ENCODE data around the gene CCDC27.

The CCDC27 gene

GRCh38 chr1:3774276-3774945, 22.2 kb downstream of the CCDC27 start:
- no peak for DNase-seq (ENCODE audit: low read depth in 2 of 3, low spot score in 2 of 3)

GRCh38 chr1:3774946-3775489, 22.8 kb downstream of the CCDC27 start:
- no peak for DNase-seq (ENCODE audit: low read depth in 2 of 3, low spot score in 2 of 3)

GRCh38 chr1:3775490-3776230, 23.4 kb downstream of the CCDC27 start:
- no peak for DNase-seq (ENCODE audit: low read depth in 2 of 3, low spot score in 2 of 3)

- no peak for DNase-seq (ENCODE audit: low read depth in 2 of 3, low spot score in 2 of 3)
Observed at GRCh38 chr1:3776231-3776961, 24.1 kb downstream of the CCDC27 start.

GRCh38 chr1:3777078-3777547, 24.9 kb downstream of the CCDC27 start:
- DNase-seq (ENCODE audit: low read depth in 2 of 3, low spot score in 2 of 3), result no peak

GRCh38 chr1:3777647-3778589, 25.7 kb downstream of the CCDC27 start:
- DNase-seq (ENCODE audit: low read depth in 2 of 3, low spot score in 2 of 3), result no peak

- DNase-seq (ENCODE audit: low read depth in 2 of 3, low spot score in 2 of 3), result no peak
Observed at GRCh38 chr1:3778590-3779264, 26.5 kb downstream of the CCDC27 start.

GRCh38 chr1:3779265-3779911, 27.1 kb downstream of the CCDC27 start:
- DNase-seq (ENCODE audit: low read depth in 2 of 3, low spot score in 2 of 3), result no peak

GRCh38 chr1:3779912-3780416, 27.7 kb downstream of the CCDC27 start:
- no peak for DNase-seq (ENCODE audit: low read depth in 2 of 3, low spot score in 2 of 3)

GRCh38 chr1:3780901-3781300, 28.7 kb downstream of the CCDC27 start:
- no peak for DNase-seq (ENCODE audit: low read depth in 2 of 3, low spot score in 2 of 3)

GRCh38 chr1:3783651-3784474, 31.6 kb downstream of the CCDC27 start:
- DNase-seq (ENCODE audit: low read depth in 2 of 3, low spot score in 2 of 3), result no peak

GRCh38 chr1:3785045-3785444, 32.8 kb downstream of the CCDC27 start:
- DNase-seq (ENCODE audit: low read depth in 2 of 3, low spot score in 2 of 3), result no peak

GRCh38 chr1:3785456-3786157, 33.4 kb downstream of the CCDC27 start:
- no peak for DNase-seq (ENCODE audit: low read depth in 2 of 3, low spot score in 2 of 3)

- DNase-seq (ENCODE audit: low read depth in 2 of 3, low spot score in 2 of 3), result no peak
Observed at GRCh38 chr1:3786468-3787348, 34.5 kb downstream of the CCDC27 start.

- DNase-seq (ENCODE audit: low read depth in 2 of 3, low spot score in 2 of 3), result no peak
Observed at GRCh38 chr1:3787349-3787715, 35.1 kb downstream of the CCDC27 start.

- no peak for DNase-seq (ENCODE audit: low read depth in 2 of 3, low spot score in 2 of 3)
Observed at GRCh38 chr1:3787745-3788605, 35.7 kb downstream of the CCDC27 start.

Measured in activated CD8-positive, alpha-beta memory T cell treated with anti-CD3 and anti-CD28 coated beads for 48 hours (primary cell).